ENCODE measurements around the gene KLHL17.
A peak's percentile ranks its signal among the peaks of the same experiment; 100 is the strongest.

Gene KLHL17

GRCh38 chr1:978069-978834, 17.9 kb downstream of the KLHL17 start:
- Histone ChIP-seq H3K36me3 (no peaks in the 10 kb centered on the region), H3K9me3 (no peaks in the 10 kb centered on the region), H3K4me3 (ENCODE audit: low read depth, low read length) (no peak overlapping the region), H3K27me3 (peaks cover 33% of the 10 kb centered on the region), H3K4me1 (no peaks in the 10 kb centered on the region; the same call in 1 of the 2 replicates)
- TF ChIP-seq, protein P1, sequence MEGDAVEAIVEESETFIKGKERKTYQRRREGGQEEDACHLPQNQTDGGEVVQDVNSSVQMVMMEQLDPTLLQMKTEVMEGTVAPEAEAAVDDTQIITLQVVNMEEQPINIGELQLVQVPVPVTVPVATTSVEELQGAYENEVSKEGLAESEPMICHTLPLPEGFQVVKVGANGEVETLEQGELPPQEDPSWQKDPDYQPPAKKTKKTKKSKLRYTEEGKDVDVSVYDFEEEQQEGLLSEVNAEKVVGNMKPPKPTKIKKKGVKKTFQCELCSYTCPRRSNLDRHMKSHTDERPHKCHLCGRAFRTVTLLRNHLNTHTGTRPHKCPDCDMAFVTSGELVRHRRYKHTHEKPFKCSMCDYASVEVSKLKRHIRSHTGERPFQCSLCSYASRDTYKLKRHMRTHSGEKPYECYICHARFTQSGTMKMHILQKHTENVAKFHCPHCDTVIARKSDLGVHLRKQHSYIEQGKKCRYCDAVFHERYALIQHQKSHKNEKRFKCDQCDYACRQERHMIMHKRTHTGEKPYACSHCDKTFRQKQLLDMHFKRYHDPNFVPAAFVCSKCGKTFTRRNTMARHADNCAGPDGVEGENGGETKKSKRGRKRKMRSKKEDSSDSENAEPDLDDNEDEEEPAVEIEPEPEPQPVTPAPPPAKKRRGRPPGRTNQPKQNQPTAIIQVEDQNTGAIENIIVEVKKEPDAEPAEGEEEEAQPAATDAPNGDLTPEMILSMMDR (IDR thresholded peaks at IDR 0.05; ENCODE audit: low read depth, low read length) = no peak
- DNase-seq = no peak

- no peak for DNase-seq
- Histone ChIP-seq H3K36me3 (no peaks in the 10 kb centered on the region), H3K4me3 (ENCODE audit: low read depth, low read length) (no peak overlapping the region), H3K27me3 (peaks cover 40% of the 10 kb centered on the region), H3K4me1 (no peaks in the 10 kb centered on the region; the same call in 1 of the 2 replicates), H3K9me3 (no peaks in the 10 kb centered on the region)
- TF ChIP-seq, protein P1 (IDR thresholded peaks at IDR 0.05; ENCODE audit: low read depth, low read length) = no peak
Measured at GRCh38 chr1:978835-979743, 18.7 kb downstream of the KLHL17 start.

DNA sequence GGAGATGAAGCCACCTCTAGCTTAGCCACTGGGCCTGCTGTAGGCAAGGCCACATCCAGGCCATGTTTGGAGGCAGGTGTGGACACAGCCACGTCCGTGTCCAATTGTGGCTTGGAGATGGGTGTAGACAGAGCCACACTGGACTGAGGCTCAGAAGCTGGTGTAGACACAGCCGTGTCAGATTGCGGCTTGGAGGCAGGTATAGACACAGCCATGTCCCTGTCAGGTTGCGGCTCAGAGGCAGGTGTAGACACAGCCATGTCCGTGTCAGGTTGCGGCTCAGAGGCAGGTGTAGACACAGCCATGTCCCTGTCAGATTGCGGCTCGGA, 19.3 kb downstream of the KLHL17 start:
- Histone ChIP-seq H3K4me3 (ENCODE audit: low read depth, low read length) (no peak overlapping the region), H3K36me3 (no peaks in the 10 kb centered on the region), H3K27me3 (peaks cover 42% of the 10 kb centered on the region), H3K9me3 (no peaks in the 10 kb centered on the region), H3K4me1 (no peaks in the 10 kb centered on the region; the same call in 1 of the 2 replicates)
- TF ChIP-seq, protein P1 (IDR thresholded peaks at IDR 0.05; ENCODE audit: low read depth, low read length) = no peak
- DNase-seq = no peak

DNA sequence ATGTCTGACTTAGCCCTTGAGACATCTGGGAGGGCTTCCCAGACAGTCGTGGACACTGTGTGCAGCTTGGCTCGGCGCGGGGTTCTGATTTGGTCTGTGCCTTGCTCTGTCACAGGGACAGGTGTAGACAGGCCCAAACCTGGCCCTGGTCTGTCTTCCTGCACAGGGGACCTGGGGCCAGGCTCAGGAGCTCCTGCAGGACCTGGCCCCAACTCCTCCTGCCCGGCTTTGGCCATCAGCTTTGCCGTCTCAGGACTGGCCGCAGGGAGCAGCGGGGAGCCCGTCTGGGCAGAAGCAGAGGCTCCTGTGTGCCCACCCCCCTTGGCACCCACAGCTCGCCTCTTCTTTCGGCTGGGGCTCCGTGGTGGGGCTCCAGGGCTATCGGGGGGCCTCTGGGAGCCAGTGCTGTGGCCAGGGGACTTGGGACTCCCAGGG, 19.8 kb downstream of the KLHL17 start:
- Histone ChIP-seq H3K4me3 (ENCODE audit: low read depth, low read length) (no peak overlapping the region), H3K36me3 (no peaks in the 10 kb centered on the region), H3K27me3 (peaks cover 46% of the 10 kb centered on the region), H3K4me1 (no peaks in the 10 kb centered on the region; the same call in 1 of the 2 replicates), H3K9me3 (no peaks in the 10 kb centered on the region)
- peak; percentile 7 for DNase-seq
- TF ChIP-seq, protein P1 (IDR thresholded peaks at IDR 0.05; ENCODE audit: low read depth, low read length) = no peak

DNA sequence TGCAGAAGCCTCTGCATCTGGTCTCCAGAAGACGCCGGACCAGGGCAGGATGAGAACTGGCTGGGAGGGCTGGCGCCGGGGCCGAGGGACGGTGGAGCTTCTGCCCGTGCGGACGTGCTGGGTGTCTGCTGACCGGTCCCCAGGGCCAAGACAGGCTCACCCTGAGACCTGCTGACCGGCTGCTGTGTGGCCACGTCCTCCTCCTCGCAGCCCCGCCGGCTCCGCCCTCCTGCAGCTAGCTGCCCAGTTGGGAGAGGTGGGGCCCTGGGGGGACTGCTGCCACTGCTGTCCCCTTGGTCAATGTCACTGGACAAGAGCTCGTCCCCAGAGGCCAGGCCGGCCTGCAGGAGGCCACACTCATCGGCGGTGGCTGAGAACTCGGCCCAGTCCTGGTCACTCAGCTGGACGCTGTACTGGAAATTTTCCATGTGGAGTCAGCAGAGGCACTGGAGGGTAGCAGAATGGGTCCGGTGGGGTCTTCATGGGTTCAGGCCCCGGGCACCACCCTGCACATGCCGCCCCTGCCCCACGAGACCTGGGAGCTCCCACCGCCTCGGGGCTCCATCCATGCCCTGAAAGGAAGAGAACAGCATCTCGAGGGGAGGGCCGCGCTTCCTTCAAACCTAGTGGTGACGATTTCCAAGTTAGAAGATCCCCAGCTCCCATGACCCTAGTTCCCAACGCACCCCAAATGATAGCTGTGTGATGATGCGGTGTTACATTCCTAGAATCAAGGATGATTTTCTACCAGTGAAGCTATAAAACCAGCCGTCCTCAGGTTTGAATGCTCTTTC, 20.4 kb downstream of the KLHL17 start:
- Histone ChIP-seq H3K4me3 (ENCODE audit: low read depth, low read length) (no peak overlapping the region), H3K36me3 (no peaks in the 10 kb centered on the region), H3K4me1 (no peaks in the 10 kb centered on the region; the same call in 1 of the 2 replicates), H3K9me3 (no peaks in the 10 kb centered on the region), H3K27me3 (peaks cover 53% of the 10 kb centered on the region)
- TF ChIP-seq, protein P1 (IDR thresholded peaks at IDR 0.05; ENCODE audit: low read depth, low read length) = no peak
- DNase-seq = peak; percentile 16

Data from BE2C (cell line).